Body of pancreas (tissue), 4 donors: ENCODE data around the gene FAH.

Source experiments
- POLR2A ChIP-seq, 3 donors: fragments of 450-650 bp; IDR thresholded peaks; one replicate each; pipeline ENCODE4 v1.6.1; 2016; ENCODE audit warnings: antibody characterized with exemption in 3 of 3, mild to moderate bottlenecking in 2 of 3
- TF ChIP-seq, protein P1 (sequence below), 7 experiments: fragments of 450-650 bp in 4 of 7; fragments of 200-600 bp in 3 of 7; sonication (generic) in 3 of 7; IDR thresholded peaks; one replicate each; pipeline ENCODE4 v1.5.1; 2016 to 2019; ENCODE audit warnings: antibody characterized with exemption in 7 of 7

DNA sequence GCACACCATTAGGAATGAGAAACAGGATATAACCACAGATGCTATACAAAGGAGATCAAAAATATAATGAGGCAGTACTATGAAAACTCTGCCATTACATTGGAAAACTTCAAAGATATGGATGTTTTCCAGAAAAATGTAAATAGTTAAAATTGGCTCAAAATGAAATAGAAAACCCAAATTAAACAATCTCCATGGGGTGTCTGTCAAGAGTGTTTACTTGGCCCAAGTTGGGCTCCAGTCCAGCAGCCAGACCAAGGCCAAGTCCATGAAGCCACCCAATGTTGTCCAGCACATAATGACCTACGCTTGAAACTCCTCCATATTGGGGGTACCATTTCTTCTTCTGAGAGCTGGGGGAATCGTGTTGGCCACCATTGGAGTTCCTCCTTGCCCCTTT lies 62.1 kb downstream of the FAH start:
- TF ChIP-seq, protein P1, sequence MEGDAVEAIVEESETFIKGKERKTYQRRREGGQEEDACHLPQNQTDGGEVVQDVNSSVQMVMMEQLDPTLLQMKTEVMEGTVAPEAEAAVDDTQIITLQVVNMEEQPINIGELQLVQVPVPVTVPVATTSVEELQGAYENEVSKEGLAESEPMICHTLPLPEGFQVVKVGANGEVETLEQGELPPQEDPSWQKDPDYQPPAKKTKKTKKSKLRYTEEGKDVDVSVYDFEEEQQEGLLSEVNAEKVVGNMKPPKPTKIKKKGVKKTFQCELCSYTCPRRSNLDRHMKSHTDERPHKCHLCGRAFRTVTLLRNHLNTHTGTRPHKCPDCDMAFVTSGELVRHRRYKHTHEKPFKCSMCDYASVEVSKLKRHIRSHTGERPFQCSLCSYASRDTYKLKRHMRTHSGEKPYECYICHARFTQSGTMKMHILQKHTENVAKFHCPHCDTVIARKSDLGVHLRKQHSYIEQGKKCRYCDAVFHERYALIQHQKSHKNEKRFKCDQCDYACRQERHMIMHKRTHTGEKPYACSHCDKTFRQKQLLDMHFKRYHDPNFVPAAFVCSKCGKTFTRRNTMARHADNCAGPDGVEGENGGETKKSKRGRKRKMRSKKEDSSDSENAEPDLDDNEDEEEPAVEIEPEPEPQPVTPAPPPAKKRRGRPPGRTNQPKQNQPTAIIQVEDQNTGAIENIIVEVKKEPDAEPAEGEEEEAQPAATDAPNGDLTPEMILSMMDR (IDR thresholded peaks at IDR 0.05) = no peak
- no peak for TF ChIP-seq POLR2A (IDR thresholded peaks at IDR 0.05)
